ENCODE measurements around the gene LYSMD3. TPM values are rescaled to one million over a fixed set of nuclear protein-coding genes. Genes with fewer than 3 reads are reported as not detected.

LYSMD3 gene
- total RNA-seq, 4 donors from 2014 or later = 5.6 to 23.0 (median 12.8) TPM

DNA sequence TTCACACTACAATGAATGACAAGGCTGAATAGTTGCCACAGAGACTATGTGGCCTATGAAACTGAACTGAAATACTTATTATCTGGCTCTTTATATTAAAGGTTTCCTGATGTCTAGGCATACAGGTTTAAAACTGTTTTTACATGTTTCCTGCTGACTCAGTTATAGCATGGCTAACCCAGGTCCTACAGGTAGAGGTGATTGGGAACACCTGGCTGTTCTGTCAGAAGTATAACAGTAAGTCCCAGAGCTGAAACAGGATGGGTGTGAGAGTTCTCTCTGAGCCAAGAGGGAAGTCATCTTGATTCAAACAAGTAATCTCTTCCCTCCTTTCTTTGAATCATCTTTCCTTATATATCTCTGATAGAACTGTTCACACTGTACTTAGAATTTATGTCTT, 24.3 kb upstream of the LYSMD3 start:
- TF ChIP-seq POLR2AphosphoS5 (IDR thresholded peaks at IDR 0.05) (no peak), POLR2A (IDR thresholded peaks at IDR 0.05) (no peak), EP300 (IDR thresholded peaks at IDR 0.05; ENCODE audit: low read depth) (no peak)
- TF ChIP-seq, protein P1, sequence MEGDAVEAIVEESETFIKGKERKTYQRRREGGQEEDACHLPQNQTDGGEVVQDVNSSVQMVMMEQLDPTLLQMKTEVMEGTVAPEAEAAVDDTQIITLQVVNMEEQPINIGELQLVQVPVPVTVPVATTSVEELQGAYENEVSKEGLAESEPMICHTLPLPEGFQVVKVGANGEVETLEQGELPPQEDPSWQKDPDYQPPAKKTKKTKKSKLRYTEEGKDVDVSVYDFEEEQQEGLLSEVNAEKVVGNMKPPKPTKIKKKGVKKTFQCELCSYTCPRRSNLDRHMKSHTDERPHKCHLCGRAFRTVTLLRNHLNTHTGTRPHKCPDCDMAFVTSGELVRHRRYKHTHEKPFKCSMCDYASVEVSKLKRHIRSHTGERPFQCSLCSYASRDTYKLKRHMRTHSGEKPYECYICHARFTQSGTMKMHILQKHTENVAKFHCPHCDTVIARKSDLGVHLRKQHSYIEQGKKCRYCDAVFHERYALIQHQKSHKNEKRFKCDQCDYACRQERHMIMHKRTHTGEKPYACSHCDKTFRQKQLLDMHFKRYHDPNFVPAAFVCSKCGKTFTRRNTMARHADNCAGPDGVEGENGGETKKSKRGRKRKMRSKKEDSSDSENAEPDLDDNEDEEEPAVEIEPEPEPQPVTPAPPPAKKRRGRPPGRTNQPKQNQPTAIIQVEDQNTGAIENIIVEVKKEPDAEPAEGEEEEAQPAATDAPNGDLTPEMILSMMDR (IDR thresholded peaks at IDR 0.05) = no peak
- no peak overlapping the region for H3K4me3 ChIP-seq
- in situ Hi-C loops (cut with MboI; ENCODE audit: low pct_ligation_motif_present in 1 of 4, low pct_unique_long_range_greater_than_20kb in 1 of 4, low sequenced_read_pairs in 3 of 4) = no loop called here
- H3K27ac ChIP-seq = no peak overlapping the region
- H3K27me3 ChIP-seq = peaks cover 37% of the 10 kb centered on the region
- H3K36me3 ChIP-seq = no peaks in the 10 kb centered on the region
- intact Hi-C loops (cut with DNase I; ENCODE audit: low total_unique reads) = no loop called here
- no peak for DNase-seq
- H3K4me1 ChIP-seq = peaks cover 0 to 12% (median 6%) of the 10 kb centered on the region in 4 donors
- no peaks in the 10 kb centered on the region for H3K9me3 ChIP-seq

DNA sequence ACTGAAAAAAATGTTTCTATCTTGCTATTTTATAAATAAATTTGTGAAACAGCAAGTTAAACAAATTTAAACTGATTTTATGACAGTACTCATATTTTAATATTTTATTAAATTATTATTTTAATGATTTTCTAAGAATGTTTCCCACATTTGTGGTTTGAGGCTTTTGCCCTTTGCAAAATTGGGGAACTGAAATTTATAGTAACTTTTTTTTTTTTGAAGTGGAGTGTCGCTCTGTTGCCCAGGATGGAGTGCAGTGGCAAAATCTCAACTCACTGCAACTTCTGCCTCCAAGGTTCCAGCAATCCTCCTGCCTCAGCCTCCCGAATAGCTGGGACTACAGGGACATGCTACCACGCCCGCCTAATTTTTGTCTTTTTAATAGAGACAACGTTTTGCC, 22.0 kb upstream of the LYSMD3 start:
- no peak for TF ChIP-seq EP300 (IDR thresholded peaks at IDR 0.05; ENCODE audit: low read depth)
- TF ChIP-seq POLR2A (IDR thresholded peaks at IDR 0.05) = no peak
- TF ChIP-seq, protein P1 (IDR thresholded peaks at IDR 0.05) = no peak
- no peak for TF ChIP-seq POLR2AphosphoS5 (IDR thresholded peaks at IDR 0.05)
- WGBS, 2 donors (ENCODE audit: low coverage in 1 of 2) = 40 to 76% methylated on average over 1 to 5 of the region's 5 CpGs
- H3K4me3 ChIP-seq = no peak overlapping the region
- in situ Hi-C loops (cut with MboI; ENCODE audit: low pct_ligation_motif_present in 1 of 4, low pct_unique_long_range_greater_than_20kb in 1 of 4, low sequenced_read_pairs in 3 of 4) = no loop called here
- no peak for DNase-seq
- no peaks in the 10 kb centered on the region for H3K9me3 ChIP-seq
- H3K4me1 ChIP-seq = peaks cover 0 to 7% (median 0%) of the 10 kb centered on the region in 4 donors
- H3K36me3 ChIP-seq = no peaks in the 10 kb centered on the region
- H3K27me3 ChIP-seq = peaks cover 14% of the 10 kb centered on the region
- intact Hi-C loops (cut with DNase I; ENCODE audit: low total_unique reads) = no loop called here
- no peak overlapping the region for H3K27ac ChIP-seq

DNA sequence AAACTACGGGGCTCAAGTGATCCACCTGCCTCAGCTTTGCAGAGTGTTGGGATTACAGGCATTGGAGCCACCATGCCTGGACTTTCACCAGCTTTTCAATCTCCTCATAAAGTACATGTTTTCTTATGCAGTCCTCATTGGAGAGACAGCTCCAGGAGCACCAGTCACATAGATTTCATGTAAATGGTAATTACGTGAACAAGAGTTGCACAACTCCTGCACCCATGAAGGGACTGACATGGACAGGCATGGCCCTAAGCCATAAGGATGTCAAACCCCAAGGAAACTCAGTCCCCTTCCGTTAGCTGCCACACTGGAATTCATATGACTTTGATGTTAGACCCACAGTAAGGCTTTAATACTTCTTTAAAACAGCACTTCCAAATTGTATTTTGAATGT, 21.6 kb upstream of the LYSMD3 start:
- Histone ChIP-seq H3K4me3 (no peak overlapping the region), H3K36me3 (no peaks in the 10 kb centered on the region), H3K27me3 (peaks cover 12% of the 10 kb centered on the region), H3K27ac (no peak overlapping the region), H3K9me3 (no peaks in the 10 kb centered on the region), H3K4me1 (peaks cover 0 to 7% (median 0%) of the 10 kb centered on the region in 4 donors)
- in situ Hi-C loops (cut with MboI; ENCODE audit: low pct_ligation_motif_present in 1 of 4, low pct_unique_long_range_greater_than_20kb in 1 of 4, low sequenced_read_pairs in 3 of 4) (no loop called here), intact Hi-C loops (cut with DNase I; ENCODE audit: low total_unique reads) (no loop called here)
- TF ChIP-seq POLR2A (IDR thresholded peaks at IDR 0.05) = no peak
- TF ChIP-seq EP300 (IDR thresholded peaks at IDR 0.05; ENCODE audit: low read depth) = no peak
- TF ChIP-seq POLR2AphosphoS5 (IDR thresholded peaks at IDR 0.05) = no peak
- TF ChIP-seq, protein P1 (IDR thresholded peaks at IDR 0.05) = no peak
- no peak for DNase-seq
- 81 to 82% methylated on average over 2 to 3 of the region's 3 CpGs for WGBS, 2 donors (ENCODE audit: low coverage in 1 of 2)

DNA sequence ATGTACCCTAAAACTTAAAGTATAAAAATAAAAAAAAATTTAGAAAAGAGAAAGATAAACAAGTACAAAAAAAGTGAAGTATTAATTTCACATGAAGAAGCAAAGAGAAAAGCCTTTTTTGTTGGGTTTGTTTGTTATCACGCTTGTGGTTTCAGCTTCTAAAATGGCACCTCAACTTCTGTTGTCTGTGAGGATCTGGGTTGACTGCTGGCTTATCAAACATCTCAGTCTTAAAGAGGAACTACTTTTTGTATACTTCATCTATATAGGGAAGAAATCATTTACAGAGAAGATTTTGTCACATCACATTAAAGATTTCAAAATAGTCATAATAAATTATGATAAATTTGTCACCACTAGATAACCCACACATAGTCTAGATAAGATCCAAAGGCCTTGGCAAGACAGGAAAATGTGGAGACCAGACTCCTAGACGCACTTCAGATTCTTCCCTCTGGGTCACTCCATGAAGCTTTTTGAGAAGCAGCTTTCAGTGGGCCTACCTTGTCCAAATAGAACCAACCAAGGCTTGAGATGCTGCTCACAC, 20.4 kb upstream of the LYSMD3 start:
- H3K9me3 ChIP-seq = no peaks in the 10 kb centered on the region
- H3K36me3 ChIP-seq = no peaks in the 10 kb centered on the region
- H3K4me1 ChIP-seq = peaks cover 0 to 7% (median 0%) of the 10 kb centered on the region in 4 donors
- DNase-seq = no peak
- in situ Hi-C loops (cut with MboI; ENCODE audit: low pct_ligation_motif_present in 1 of 4, low pct_unique_long_range_greater_than_20kb in 1 of 4, low sequenced_read_pairs in 3 of 4) = loop anchor here in 1 of 4 donors (25.0 kb wide), 1 partner anchor 113 kb away; no protein-coding TSS in a partner anchor
- no peak overlapping the region for H3K27ac ChIP-seq
- 71 to 90% methylated on average over 2 of the region's 2 CpGs for WGBS, 2 donors (ENCODE audit: low coverage in 1 of 2)
- peaks cover 12% of the 10 kb centered on the region for H3K27me3 ChIP-seq
- no peak for TF ChIP-seq POLR2AphosphoS5 (IDR thresholded peaks at IDR 0.05)
- TF ChIP-seq, protein P1 (IDR thresholded peaks at IDR 0.05) = no peak
- no peak for TF ChIP-seq POLR2A (IDR thresholded peaks at IDR 0.05)
- no peak for TF ChIP-seq EP300 (IDR thresholded peaks at IDR 0.05; ENCODE audit: low read depth)
- intact Hi-C loops (cut with DNase I; ENCODE audit: low total_unique reads) = no loop called here
- no peak overlapping the region for H3K4me3 ChIP-seq
